PC-3 (cell line): ENCODE data around the gene KIF3A.

Experiments used
- CTCF ChIP-seq: fragments of 300-600 bp; sonication (generic); conservative IDR thresholded peaks from 2 replicates; pipeline ENCODE4 v1.5.1; 2017; ENCODE audit warnings: antibody characterized with exemption, low read depth, mild to moderate bottlenecking, low read length
- EZH2 ChIP-seq: fragments of 300-600 bp; sonication (generic); IDR thresholded peaks from one replicate; pipeline ENCODE4 v1.6.1; 2017; ENCODE audit warnings: antibody characterized with exemption, mild to moderate bottlenecking, low read length; ENCODE audit not compliant: unreplicated experiment

DNA sequence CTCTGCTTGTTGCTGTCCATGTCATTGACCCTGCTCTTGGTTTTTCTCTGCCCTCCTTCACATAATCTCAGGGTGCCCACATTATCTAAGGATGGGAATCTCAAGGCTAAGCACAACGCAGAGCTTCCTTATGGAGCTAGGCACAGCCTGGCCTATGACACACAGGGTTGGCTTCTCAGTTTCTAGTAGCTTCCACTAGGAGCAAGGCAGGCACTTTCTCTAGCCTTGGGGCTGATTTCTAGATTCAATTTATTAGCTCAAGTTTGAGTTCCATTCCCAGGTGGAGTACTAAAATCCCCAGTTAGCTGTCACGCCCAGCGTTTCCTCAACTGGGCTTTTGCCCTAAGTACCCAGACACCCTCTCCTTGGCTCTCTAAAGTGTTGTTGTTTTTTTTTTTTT lies 51.2 kb downstream of the KIF3A start:
- no peak for TF ChIP-seq CTCF
- no peak for TF ChIP-seq EZH2
